Omental fat pad (tissue), 4 donors: ENCODE data around the gene PRTFDC1. TPM values are rescaled to one million over a fixed set of nuclear protein-coding genes. Genes with fewer than 3 reads are reported as not detected.
"Not testable (repeated sequence)": the region's sequence is repeated elsewhere in the genome, so short reads cannot be mapped to it uniquely, and the experiment has no call there.

Experiments
- ATAC-seq: fragments of 150-250 bp; one replicate; pipeline ENCODE4 v1.9.1; 2016; ENCODE audit warnings: mild to moderate bottlenecking, moderate library complexity; ENCODE audit not compliant: low FRiP score
- DNase-seq: peaks from one replicate; pipeline ENCODE4 v3.0.0-alpha.2; 2019; ENCODE audit warnings: low spot score
- total RNA-seq, 4 donors: library from RNA; depleted of rRNA; stranded (reverse); fragments of >200 nt; gene quantifications; one replicate each; pipeline ENCODE4 v1.1.0, GENCODE V29; 2016
- TF ChIP-seq, protein P1 (sequence below), 3 donors: fragments of 450-650 bp; IDR thresholded peaks; one replicate each; pipeline ENCODE4 v1.5.1; 2016 to 2017; ENCODE audit warnings: antibody characterized with exemption in 3 of 3, mild to moderate bottlenecking in 3 of 3, moderate library complexity in 2 of 3

Gene PRTFDC1
- total RNA-seq, 4 donors from 2014 or later: 1.4 to 5.4 (median 2.5) TPM

DNA sequence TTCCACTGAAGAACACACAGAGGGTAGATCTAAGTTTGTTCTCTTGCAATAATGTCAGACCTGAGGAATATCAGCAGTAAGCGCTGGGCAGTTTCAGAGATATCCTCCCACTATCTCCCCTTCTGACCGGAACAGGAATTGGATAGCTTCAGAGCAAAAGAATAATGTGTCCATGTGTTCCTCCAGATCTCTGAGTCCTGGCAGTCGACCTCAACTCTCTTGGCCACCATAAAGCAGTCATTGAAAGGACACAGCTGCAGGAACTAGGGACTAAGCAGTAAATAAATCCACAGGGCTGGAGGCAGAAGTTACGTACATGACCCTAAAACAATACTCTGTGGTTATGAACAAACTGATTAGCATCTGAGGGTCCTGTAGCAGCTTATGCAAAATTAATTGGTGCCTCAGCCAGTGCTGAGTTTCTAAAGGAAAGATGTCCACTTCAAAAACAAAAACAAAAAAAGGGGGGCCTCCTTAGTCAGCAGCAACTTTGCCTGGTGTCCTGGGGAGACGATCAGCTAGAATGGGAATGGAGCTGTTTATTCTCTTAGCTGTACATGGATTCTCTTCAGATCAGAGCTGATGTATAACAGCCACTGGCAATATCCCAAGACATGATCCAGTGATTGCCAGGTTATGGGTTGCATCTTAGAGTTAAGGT is 6.4 kb upstream of the PRTFDC1 start:
- TF ChIP-seq, protein P1, sequence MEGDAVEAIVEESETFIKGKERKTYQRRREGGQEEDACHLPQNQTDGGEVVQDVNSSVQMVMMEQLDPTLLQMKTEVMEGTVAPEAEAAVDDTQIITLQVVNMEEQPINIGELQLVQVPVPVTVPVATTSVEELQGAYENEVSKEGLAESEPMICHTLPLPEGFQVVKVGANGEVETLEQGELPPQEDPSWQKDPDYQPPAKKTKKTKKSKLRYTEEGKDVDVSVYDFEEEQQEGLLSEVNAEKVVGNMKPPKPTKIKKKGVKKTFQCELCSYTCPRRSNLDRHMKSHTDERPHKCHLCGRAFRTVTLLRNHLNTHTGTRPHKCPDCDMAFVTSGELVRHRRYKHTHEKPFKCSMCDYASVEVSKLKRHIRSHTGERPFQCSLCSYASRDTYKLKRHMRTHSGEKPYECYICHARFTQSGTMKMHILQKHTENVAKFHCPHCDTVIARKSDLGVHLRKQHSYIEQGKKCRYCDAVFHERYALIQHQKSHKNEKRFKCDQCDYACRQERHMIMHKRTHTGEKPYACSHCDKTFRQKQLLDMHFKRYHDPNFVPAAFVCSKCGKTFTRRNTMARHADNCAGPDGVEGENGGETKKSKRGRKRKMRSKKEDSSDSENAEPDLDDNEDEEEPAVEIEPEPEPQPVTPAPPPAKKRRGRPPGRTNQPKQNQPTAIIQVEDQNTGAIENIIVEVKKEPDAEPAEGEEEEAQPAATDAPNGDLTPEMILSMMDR (IDR thresholded peaks at IDR 0.05): no peak
- DNase-seq: no peak
- ATAC-seq: no peak

DNA sequence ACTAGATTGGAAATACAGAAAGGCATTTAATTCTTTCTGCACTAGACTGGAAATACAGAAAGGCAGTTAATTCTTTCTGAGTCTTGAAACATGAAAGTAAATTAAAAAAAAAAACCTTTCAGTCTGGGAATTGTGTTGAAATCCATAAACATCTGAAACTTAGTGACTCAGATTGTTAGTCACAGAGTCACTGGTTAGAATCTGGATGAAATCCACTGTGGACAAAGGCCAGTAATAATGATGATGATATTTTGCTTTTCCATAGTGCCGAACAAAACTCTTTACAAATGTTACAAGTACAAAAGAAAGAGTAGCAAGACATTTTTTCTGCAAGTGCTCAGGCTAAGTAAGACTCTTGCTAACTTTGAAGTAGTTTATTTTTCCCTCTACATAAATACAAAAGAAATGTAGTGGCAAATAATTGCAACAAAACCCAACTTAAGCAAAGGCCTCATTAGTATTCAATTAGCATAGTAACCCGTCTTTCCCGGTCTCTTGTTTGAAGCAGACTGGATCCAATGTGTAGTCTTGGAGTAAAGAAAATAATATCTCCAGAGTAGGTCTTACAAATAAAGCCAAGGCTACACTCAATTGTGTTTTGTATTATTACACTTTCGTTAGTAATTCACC is 5.8 kb upstream of the PRTFDC1 start:
- DNase-seq: no peak
- peak; percentile 80 for ATAC-seq

DNA sequence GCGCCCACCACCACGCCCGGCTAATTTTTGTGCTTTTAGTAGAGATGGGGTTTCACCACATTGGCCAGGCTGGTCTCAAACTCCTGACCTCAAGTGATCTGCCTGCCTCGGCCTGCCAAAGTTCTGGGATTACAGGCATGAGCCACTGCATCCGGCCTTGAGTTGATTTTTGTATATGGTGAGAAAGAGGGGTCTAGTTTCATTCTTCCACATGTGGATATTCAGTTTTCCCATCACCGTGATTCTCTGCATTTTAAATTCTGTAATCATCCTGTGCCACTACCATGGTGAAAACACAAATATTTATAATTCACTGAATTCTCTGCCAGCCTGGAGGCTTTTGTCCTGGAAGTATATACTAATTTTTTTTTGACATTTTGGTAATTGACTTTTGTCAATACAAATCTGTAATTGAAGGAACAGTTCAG is 5.2 kb upstream of the PRTFDC1 start:
- ATAC-seq, DNase-seq: not testable (repeated sequence)

More for the DNA sequence above, 5.8 kb upstream of the PRTFDC1 start:
- TF ChIP-seq, protein P1 (IDR thresholded peaks at IDR 0.05): no peak

DNA sequence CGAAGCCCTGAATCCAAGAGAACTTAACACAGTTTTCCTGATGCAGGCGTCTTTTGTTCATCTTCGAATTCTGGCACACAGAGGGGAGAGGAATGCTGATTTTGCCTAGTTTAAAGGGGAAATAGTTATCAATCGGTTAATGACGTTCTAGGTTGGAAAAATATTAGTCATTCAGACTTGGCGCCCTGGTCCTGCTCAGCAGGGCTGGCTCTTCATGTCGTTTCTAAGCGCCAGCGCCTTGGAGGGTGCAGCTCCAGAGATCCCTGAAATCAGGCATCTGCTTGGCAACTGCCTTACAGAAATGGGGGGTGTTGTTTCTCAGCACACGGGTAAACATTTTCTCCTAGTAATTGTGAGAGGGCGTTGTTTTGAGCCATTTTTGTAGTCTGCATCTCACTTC is 1.3 kb upstream of the PRTFDC1 start:
- DNase-seq (no peak), ATAC-seq (no peak)
- TF ChIP-seq, protein P1 (IDR thresholded peaks at IDR 0.05): no peak

GRCh38 chr10:24952707-24953645 is 570 bp upstream of the PRTFDC1 start:
- TF ChIP-seq, protein P1 (IDR thresholded peaks at IDR 0.05): peak in 1 of 3 donors; percentile 21
- DNase-seq: no peak
- peak; percentile 46 for ATAC-seq

GRCh38 chr10:24951201-24952142 is 934 bp downstream of the PRTFDC1 start:
- TF ChIP-seq, protein P1 (IDR thresholded peaks at IDR 0.05): no peak
- ATAC-seq (no peak), DNase-seq (no peak)
